Skin epidermis (tissue), 12 donors: ENCODE results near the gene CENPM.

Source experiments
- H3K27ac ChIP-seq, 21 experiments: fragments of 200-600 bp; sonication (generic) in 11 of 21; one replicate each; pipeline ENCODE4 v1.5.0; 2020; ENCODE audit warnings: mild to moderate bottlenecking in 3 of 21, inconsistent platforms in 2 of 21, moderate library complexity in 2 of 21
- H3K4me3 ChIP-seq, 7 experiments: fragments of 200-600 bp; sonication (generic) in 2 of 7; one replicate each; pipeline ENCODE4 v1.5.0; 2020; ENCODE audit warnings: inconsistent platforms in 2 of 7, mild to moderate bottlenecking in 2 of 7, moderate library complexity in 1 of 7

Gene CENPM, protein sequence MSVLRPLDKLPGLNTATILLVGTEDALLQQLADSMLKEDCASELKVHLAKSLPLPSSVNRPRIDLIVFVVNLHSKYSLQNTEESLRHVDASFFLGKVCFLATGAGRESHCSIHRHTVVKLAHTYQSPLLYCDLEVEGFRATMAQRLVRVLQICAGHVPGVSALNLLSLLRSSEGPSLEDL

DNA sequence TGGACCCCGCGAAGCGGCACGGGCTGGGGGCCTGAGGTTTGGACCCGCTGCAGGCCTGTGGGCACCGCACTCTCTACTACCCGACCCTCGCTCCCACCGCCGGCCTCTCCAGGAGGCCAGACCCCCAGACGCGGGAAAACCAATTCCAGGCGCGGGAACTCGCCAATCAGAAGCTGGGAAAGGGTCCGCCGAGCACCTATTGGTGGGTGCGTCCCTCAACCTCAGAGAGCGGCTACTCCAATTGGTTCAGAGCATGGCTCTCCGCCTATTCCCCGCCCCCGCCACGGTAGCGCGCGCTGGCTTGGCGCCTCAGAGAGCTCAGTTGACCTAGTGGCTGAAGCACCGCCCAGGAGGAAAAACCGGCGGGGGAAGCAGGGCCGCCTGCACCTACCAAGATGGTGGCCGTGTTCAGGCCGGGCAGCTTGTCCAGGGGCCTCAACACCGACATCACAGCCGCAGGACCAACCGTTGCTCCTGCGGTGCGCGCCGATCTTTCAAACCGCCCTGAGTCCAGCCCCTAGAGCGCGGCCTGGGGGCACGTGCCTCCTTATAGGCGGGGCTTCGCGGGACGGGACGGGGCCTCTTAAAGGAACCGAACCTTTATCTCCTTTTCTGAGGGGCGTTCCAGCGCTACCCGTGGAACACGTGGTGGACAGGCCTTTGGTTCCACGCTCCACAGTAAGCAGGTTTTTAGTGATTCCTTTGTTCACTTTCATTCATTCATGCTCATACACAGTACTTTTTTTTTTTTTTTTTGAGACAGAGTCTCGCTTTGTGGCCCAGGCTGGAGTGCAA, at the start of gene CENPM:
Gene CENPM (minus strand): TSS at position 524 of the 795 bp plus-strand sequence. CDS start 76 bp downstream, at position 448.
- Histone ChIP-seq H3K4me3 (peak within 1 kb of the TSS; percentile 44 to 88 (median 58)), H3K27ac (peak within 1 kb of the TSS in 15 of 21 experiments; percentile 3 to 82 (median 55))

DNA sequence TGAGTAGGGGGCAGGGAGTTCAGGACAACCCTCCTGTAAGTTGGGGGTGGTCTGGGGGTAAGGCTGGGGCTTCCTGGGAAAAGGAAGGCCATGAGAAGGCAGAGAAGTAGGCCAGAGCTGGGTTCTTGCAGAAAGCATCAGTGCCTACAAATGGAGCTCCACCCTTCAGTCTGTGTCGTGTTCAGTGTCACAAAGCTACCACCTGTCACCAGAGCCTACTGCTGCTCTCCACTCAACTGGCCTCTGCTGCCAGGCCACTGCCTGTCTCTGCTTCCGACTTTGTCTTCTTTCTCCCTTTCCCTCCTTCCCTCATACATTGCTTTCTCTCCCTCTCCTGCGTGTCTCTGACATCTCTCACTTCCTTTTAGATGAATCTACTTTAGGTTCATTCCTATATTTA, 48.3 kb upstream of the CENPM start:
- Histone ChIP-seq H3K27ac (no peak overlapping the region), H3K4me3 (no peak overlapping the region)

DNA sequence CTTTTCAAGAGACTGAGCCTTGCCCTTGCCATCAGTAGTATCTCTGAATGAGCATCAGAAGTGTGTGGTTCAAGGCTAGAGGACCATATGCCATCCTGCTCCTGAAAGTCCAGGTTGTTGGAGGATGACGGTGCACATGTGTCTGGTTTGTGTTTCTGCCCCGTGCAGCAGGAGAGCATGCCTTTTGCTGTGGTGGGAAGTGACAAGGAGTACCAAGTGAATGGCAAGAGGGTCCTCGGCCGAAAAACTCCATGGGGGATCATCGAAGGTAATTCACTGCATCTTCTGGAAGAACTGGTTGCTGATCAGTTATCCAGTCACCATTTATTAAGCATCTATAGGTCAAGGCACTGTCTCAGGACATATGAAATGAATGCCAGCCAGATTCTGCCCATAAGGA, 45.5 kb upstream of the CENPM start:
- H3K27ac ChIP-seq = no peak overlapping the region
- H3K4me3 ChIP-seq = no peak overlapping the region

DNA sequence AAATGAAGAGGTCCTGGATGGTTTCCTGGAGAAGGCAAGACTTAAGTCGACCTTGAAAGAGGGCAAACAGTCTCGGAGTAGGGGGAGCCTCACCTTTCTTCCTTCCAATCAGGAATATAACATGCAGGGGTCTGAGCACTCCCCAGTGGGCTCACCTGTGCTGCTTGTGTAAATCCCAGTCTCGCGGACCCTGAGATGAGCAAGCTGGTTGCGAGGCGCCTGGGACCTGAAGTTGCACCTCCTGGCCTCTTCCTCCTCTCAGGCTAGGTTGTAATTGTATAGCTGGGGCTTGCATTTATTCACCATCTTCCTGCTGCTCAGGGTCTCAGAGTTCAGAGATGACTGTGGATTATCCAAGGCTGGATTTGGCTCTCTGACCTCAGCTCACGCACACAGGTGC, 44.2 kb upstream of the CENPM start:
- H3K27ac ChIP-seq = no peak overlapping the region
- H3K4me3 ChIP-seq = no peak overlapping the region

DNA sequence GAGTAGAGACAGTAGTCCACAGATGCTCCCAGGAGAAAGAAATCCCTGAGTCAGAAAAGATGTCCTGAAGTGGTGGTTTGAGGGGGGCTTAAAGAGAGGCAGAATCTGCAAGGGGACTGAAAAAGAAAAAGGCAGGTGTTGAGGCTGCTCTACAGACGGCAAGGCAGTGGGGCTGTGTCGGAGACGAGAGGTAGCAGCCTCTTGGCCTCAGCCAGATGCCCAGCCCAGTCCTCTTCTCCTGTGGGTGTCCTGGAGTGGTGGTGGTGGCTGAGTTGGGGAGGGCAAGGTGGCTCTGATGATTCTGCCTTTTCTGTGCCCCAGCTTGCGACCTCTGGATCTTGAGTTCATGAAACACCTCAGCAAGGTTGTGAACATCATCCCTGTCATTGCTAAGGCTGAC, 42.3 kb upstream of the CENPM start:
- H3K27ac ChIP-seq = no peak overlapping the region
- no peak overlapping the region for H3K4me3 ChIP-seq

DNA sequence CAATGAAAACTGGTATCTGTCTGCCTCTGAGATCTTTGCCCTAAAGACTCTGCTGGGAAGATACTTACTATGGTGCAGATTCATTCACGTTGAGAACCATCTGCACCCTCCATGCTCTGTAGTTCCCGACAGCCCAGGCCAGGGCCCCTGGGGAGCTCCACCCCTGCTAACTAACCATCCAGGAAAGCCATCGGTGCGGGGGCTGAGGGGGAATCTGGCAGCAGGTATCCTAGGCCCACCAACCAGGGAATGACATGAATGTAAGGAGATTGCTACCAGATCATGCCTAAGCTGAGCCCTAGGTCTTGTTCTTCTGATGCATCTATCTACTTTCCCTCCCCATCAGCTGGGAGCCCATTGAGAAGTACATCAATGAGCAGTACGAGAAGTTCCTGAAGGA, 40.3 kb upstream of the CENPM start:
- Histone ChIP-seq H3K4me3 (no peak overlapping the region), H3K27ac (no peak overlapping the region)

DNA sequence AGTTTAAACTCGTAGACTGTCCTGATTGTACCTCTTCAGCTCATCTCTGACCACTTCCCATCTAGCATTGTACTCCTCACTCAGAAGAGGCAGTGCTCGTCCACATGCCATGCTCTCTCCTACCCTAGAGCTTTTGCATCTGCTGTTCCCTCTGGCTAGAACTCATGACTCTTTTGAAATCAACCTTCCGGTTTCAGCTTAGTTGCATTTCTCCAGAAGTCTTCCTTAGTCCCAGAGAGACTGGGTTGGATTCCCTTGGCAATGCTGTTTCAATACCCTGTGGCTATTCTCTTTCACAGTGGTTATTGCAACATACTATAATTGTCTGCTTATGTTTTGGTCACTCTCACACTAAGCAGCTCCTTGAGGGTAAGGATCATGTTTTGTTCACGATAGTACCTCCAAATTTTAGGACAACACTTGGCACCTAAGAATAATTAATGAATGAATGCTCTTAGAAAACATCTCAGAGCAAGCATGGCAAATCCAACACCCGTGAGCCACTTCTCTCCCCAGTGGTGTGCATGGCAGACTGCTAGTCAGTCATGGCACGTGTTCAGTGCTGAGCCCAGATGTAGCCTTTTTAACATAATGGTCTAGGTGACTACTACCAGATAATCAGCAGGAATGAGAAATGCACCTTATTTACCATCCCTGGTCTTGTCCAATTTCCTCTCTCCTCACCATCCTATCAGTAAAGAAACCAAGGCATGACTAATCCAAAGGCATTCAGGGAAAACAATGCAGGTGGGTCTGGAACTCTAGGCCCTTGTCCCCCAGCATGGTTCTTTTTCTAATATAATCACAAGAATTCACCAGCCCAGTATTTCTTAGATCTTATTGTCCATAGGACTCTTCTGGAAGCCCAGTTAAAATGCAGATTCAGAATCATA, 36.8 kb upstream of the CENPM start:
- H3K27ac ChIP-seq = peak overlapping the region in 2 of 21 experiments; percentile 2 to 20
- H3K4me3 ChIP-seq = no peak overlapping the region

DNA sequence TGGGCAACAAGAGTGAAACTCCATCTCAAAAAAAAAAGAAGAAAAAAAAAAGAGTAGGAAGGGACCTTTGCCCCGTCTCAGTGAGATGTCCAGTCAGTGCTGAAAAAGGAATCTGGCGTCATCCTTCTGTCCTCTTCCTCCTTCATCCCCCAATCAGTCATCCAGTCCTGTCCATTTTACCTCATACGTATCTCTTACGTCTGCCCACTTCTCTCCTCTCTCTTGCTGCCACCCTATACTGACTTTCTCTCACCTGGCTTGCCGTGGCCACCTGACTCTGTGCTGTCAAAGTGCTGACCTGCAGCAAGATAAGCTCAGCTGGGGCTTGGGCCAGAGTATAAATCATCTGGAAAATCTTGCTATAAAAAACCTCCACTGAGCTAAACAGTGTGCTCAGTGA, 35.9 kb upstream of the CENPM start:
- peak overlapping the region in 2 of 21 experiments; percentile 2 to 42 for H3K27ac ChIP-seq
- no peak overlapping the region for H3K4me3 ChIP-seq

DNA sequence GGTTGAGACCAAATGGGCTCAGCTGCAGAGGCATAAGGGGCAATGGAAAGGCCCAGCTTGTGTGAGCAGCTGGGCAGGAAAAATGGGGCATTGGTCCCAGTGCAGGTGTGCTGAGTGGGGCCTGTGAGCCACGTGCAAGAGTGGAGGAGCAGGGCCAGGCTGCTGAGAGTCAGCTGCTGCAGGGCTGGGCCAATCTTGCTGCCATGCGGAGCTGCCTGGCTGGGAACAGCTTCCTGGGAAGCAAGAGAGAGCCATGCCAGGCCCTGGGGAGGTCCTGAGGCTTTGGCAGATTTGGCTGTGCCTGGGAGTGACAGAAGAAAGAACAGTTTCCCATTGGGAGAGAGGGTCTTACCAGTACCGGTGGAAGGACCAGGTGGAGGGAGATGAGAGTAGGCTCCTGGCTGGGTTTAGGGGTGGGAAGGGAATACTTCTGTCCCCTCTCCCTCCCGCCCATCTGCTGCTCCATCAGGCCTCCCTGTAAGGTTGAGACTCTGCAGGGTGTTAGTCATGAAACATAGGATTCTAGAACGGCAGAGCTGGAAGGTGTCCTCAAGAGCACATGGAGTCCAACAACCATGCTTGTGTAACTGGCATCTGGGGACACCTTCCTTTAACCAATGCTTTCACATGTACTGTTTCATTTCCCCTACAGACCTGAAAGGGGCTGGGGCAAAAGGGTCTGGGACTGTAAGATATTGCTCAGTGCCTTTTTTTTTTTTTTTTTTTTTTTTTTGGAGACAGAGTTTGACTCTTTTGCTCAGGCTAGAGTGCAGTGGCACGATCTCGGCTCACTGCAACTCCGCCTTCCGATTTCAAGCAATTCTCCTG, 32.7 kb upstream of the CENPM start:
- no peak overlapping the region for H3K4me3 ChIP-seq
- H3K27ac ChIP-seq = no peak overlapping the region

DNA sequence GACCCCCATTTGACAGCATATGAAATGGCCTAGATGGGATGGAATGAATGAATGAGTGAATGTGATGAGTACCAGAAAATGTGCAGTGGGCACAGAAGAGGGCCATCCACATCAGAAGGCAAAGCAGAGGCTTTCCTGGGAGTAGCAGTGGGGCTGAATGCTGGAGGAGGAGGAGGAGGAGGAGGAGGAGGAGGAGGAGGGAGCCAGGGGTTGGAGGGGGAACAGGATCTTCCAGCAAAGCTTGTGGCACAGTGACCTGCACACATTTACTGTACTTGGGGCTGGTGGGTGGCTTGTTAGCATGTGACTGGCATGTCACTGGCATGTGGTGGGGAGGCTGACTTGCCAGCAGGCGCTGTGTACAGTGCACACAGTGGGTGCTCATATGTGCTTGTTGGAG, 31.8 kb upstream of the CENPM start:
- Histone ChIP-seq H3K4me3 (no peak overlapping the region), H3K27ac (no peak overlapping the region)

DNA sequence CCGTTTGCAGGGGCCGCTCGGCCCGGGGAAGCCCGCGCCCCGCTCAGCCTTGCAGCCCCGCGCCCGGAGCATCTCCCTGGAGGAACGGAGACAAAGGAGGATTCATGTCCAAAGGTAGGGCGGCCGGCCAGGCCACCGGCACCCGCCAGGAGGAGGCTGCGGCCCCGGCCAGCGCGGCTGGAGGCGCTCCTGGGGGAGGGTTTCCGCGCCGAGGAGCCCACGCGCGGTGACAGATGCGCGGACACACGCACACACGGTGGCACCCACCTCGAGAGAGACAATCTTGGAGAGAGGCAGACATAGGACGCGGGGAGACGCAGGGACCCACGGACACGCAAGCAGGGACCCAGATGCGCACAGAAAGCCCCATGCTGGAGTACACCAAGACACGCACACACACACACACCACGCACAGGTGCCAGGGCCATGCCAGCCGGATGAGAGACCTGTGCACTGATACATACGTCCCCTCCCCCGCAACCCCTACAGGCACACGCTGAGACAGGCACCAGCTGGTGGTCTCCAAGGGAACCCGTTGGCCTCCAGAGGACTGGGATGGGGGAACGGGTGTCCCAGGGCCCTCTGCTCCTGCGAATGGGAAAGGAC, 30.1 kb upstream of the CENPM start:
- Histone ChIP-seq H3K4me3 (peak overlapping the region in 6 of 7 experiments; percentile 14 to 57 (median 38)), H3K27ac (no peak overlapping the region)

DNA sequence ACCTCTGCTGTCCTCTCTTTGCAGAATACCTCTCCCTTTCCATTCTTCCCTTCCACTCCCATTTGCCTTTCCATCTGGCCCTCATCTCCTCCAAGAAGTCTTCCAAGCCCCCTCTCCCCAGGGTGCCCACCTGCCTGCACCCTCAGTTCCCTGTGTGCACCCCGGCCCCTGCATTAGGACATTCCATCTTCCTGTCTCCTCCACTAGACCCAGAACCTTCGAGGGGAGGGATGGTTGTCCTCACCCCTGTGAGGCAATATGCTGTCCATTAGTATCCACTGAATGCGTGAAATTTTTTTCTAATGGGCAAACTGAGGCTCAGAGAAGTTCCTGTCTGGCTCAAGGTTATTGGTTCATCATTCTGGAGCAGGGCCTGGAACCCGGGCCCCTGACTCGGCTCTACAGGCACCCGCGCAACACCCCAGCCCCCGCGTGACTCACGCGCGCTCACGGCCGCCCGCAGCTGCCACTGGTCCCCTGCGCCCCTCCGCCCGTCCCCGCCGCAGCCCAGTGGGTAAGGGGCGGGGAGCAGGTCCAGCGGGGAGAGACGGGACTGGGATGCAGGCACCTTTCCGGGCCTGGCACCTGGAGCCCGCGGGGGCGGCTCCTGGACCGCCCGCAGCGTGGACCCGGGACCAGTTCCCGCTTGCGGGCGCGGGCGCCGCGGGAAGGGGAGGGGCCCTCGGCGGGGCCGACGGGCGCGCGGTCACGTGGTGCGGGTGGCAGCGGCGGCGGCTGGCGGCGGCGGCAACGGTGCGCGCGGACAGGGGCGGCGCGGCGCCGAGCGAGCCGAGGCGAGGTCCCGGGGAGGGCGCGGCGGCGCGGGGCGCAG, 29.3 kb upstream of the CENPM start:
- Histone ChIP-seq H3K27ac (no peak overlapping the region), H3K4me3 (peak overlapping the region; percentile 27 to 57 (median 36))

DNA sequence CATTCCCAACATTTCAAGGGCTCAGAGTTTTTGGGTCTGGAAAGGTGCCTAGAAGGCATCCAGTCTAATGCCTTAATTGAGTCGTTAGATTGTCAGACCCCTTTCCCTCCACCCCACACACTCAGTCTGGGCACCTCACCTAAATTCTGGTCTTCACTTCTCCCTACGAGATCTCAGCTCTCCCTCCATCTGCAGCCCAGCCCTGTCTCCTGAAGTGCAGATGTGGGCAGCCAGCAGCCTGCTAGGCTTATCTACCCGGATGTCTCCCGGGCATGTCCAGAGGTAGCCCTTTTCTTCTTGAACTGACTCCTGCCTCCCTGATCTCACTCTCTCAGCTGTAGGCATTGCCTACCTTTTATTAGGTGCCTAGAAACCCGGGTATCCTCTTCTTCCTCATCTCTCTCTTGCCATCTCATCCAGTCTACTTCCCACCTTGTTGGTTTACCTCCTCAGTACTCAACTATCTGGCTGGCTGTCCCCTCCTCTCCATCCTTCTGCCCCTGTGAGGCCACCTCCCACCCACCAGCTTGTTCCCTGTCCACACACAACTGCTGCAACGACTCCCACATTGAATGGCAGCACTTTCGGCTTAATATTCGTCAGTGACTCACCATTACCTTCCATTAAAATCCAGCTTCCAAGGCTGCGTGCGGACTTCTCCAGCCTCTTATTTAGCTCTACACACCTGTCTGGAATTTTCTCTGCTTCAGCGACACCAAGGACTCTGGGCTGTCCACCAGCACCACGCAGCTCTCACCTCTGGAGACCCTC, 28.5 kb upstream of the CENPM start:
- no peak overlapping the region for H3K4me3 ChIP-seq
- H3K27ac ChIP-seq = no peak overlapping the region

DNA sequence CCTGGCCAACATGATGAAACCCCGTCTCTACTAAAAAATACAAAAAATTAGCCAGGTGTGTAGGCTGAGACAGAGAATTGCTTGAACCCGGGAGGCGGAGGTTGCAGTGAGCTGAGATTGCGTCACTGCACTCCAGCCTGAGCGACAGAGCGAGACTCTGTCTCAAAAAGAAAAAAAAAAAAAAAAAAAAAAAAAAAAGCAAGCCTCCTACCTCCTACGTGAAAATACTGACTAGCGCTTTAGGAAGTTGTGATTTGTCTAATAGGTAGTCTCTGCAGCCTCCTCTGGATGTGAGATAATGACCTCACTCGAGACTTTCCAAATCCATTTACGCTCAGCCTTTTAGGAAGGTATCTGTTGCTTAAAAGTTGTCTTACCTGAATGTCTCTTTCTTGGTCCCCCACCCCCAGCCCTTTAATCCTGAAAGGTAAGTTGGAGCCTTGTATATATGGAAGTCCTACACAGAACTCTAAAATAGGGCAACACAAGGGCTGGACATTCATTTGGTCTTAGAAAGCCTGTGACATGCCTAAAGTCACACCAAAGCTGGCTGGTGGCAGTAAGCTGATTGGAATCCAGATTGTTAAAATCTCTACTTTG, 27.8 kb upstream of the CENPM start:
- H3K4me3 ChIP-seq = no peak overlapping the region
- no peak overlapping the region for H3K27ac ChIP-seq

DNA sequence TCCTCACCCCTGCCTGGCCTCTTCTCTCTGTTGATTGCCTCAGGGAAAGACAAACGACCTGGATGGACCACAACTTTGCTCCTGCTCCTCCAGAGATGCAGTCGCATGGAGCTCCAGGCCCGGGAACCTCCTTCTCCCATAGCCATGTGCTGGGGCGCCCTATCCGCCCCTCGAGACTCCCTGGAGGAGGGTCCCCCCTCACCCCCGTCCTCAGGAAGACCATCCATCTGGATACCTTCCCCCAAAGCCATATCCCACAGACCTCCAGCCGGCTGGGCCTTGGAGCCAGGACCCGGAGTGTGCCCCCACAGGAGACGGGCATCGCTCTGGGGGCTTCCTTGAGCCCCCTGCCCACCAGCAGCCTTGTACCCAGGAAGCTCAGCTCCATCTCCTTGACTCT, 24.5 kb upstream of the CENPM start:
- H3K27ac ChIP-seq = no peak overlapping the region
- H3K4me3 ChIP-seq = no peak overlapping the region

DNA sequence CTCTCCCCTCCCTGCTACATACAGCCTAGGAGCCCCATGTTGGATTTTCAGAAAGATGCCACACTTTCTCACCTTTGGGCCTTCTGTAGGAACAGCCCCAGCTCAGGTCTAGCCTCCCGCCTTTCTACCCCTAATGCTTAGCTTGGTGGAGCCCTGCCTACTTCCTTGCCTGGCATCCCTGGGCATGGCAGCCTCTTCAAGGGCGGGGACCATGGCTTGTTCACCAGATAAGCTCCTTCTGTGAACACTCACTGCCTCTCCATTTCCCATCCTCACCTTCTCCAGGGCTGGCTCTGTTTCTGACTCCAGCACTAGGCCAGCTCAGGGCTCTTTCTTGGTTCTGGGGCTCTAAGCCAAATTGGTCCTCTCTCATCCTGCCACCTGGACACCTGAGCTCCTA, 23.6 kb upstream of the CENPM start:
- Histone ChIP-seq H3K27ac (no peak overlapping the region), H3K4me3 (no peak overlapping the region)

DNA sequence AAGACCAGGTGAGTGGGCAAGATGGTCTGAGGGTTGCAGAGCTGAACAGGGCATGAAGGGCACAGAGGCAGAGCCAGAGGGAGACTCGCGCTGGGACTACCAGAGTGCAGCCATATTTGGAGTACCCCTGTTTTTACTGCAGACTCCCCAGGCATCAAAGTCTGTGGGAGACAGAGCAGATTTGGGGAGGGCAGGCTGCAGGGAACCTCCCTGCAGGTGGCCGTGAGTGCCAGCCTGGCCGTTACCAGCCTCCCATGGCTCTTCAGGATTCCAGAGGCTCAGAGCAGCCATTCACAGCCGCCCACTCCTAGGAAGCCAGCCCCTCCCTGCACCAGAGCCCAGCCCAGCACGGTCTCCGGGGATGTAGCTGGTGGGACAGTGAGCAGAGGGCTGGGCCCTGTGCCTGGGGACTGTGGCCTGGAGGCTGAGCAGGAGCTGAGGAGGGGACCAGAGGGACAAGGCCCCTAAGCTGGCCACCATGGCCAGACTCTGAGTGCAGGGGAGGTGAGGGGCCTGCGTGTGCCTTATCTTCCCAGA, 22.2 kb upstream of the CENPM start, which contains the start of gene SEPTIN3:
Gene SEPTIN3 (plus strand): TSS at position 334 of the 537 bp plus-strand sequence. CDS start 2,050 bp downstream, outside the sequence.
- Histone ChIP-seq H3K4me3 (no peak within 1 kb of the TSS), H3K27ac (no peak within 1 kb of the TSS)
